ENCODE results near the gene TCF20. TPM values are rescaled to one million over a fixed set of nuclear protein-coding genes. Genes with fewer than 3 reads are reported as not detected.

The TCF20 gene
- total RNA-seq, 6 donors from 2014 or later, result 27.5 to 49.9 (median 45.1) TPM

GRCh38 chr22:42309865-42310264 lies 39.4 kb upstream of the TCF20 start:
- H3K27ac ChIP-seq, result no peak overlapping the region
- no peak overlapping the region for H3K4me3 ChIP-seq
- TF ChIP-seq POLR2A (IDR thresholded peaks at IDR 0.05) (no peak), CTCF (IDR thresholded peaks at IDR 0.05) (no peak), POLR2AphosphoS5 (IDR thresholded peaks at IDR 0.05) (no peak), EP300 (IDR thresholded peaks at IDR 0.05) (no peak)
- no peaks in the 10 kb centered on the region for H3K27me3 ChIP-seq
- ATAC-seq (ENCODE audit: low FRiP score in 2 of 2) (no peak), DNase-seq (no peak)
- no peaks in the 10 kb centered on the region for H3K36me3 ChIP-seq
- 96 to 97% methylated on average over 3 of the region's 3 CpGs for WGBS, 2 donors
- peaks cover 0 to 11% (median 0%) of the 10 kb centered on the region in 4 donors for H3K4me1 ChIP-seq
- H3K9me3 ChIP-seq, result no peaks in the 10 kb centered on the region

DNA sequence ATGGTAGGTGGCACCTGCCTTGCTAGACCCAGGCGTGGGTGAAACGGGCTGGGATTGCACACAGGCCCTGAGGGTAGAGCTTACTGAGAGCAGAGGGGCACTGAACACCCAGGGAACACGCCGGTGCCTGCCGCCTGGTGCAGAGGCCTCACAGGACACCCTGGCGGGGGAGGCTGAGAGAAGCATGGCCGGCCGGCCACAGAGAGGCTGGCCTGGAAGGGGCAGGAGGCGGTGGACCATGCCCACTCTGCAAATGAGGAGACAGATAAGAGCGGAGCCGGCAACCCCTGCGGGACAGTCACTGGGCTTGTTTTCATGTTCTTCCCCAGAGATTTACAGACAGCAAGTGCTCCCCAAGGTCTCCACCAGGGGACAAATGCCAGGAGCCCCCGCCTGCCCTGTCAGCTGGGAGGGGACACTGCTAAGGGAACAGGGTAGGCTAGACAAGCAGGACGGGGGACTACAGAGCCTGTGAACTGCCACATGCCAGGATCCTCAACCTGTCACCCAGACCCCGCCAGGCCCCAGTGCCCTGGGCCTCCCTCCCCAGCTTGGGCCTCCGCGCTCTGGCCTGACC lies 38.5 kb upstream of the TCF20 start:
- no peak overlapping the region for H3K4me3 ChIP-seq
- 89 to 95% methylated on average over 10 to 17 of the region's 17 CpGs for WGBS, 2 donors
- no peaks in the 10 kb centered on the region for H3K9me3 ChIP-seq
- TF ChIP-seq EP300 (IDR thresholded peaks at IDR 0.05) (no peak), POLR2AphosphoS5 (IDR thresholded peaks at IDR 0.05) (no peak), POLR2A (IDR thresholded peaks at IDR 0.05) (no peak), CTCF (IDR thresholded peaks at IDR 0.05) (no peak)
- H3K27me3 ChIP-seq, result no peaks in the 10 kb centered on the region
- no peaks in the 10 kb centered on the region for H3K36me3 ChIP-seq
- no peak overlapping the region for H3K27ac ChIP-seq
- DNase-seq (peak in 1 of 2 donors; percentile 75), ATAC-seq (ENCODE audit: low FRiP score in 2 of 2) (no peak)
- peaks cover 0 to 5% (median 0%) of the 10 kb centered on the region in 4 donors for H3K4me1 ChIP-seq

- Histone ChIP-seq H3K4me3 (no peak overlapping the region), H3K4me1 (no peaks in the 10 kb centered on the region), H3K36me3 (no peaks in the 10 kb centered on the region), H3K27ac (no peak overlapping the region), H3K9me3 (no peaks in the 10 kb centered on the region), H3K27me3 (no peaks in the 10 kb centered on the region)
- DNase-seq (no peak), ATAC-seq (ENCODE audit: low FRiP score in 2 of 2) (no peak)
- 91 to 92% methylated on average over 18 of the region's 18 CpGs for WGBS, 2 donors
- TF ChIP-seq CTCF (IDR thresholded peaks at IDR 0.05) (no peak), EP300 (IDR thresholded peaks at IDR 0.05) (no peak), POLR2AphosphoS5 (IDR thresholded peaks at IDR 0.05) (no peak), POLR2A (IDR thresholded peaks at IDR 0.05) (no peak)
Measured at GRCh38 chr22:42307806-42308563, 37.5 kb upstream of the TCF20 start.

GRCh38 chr22:42306010-42306409 lies 35.6 kb upstream of the TCF20 start:
- 84 to 86% methylated on average over 15 to 18 of the region's 18 CpGs for WGBS, 2 donors
- no peak overlapping the region for H3K27ac ChIP-seq
- no peaks in the 10 kb centered on the region for H3K36me3 ChIP-seq
- no peak for TF ChIP-seq POLR2A (IDR thresholded peaks at IDR 0.05)
- TF ChIP-seq CTCF (IDR thresholded peaks at IDR 0.05), result no peak
- TF ChIP-seq EP300 (IDR thresholded peaks at IDR 0.05), result no peak
- no peak for TF ChIP-seq POLR2AphosphoS5 (IDR thresholded peaks at IDR 0.05)
- DNase-seq (peak in 1 of 2 donors; percentile 58), ATAC-seq (ENCODE audit: low FRiP score in 2 of 2) (no peak)
- H3K27me3 ChIP-seq, result no peaks in the 10 kb centered on the region
- peaks cover 2 to 5% (median 4%) of the 10 kb centered on the region in 4 donors for H3K4me1 ChIP-seq
- H3K9me3 ChIP-seq, result no peaks in the 10 kb centered on the region
- no peak overlapping the region for H3K4me3 ChIP-seq

All from upper lobe of left lung (tissue), 6 donors.